ENCODE measurements around the gene KAT7. TPM values are rescaled to one million over a fixed set of nuclear protein-coding genes. Genes with fewer than 3 reads are reported as not detected.

Gene KAT7
- total and polyA plus RNA-seq, 2 of the 8 experiments (the other 6 are each of a cell fraction or from before 2014, with no cell fraction given), result 90.9 to 139 TPM

- Histone ChIP-seq H3K14ac (ENCODE audit: insufficient read length) (no peak overlapping the region), H2AFZ (ENCODE audit: low read length) (no peak overlapping the region), H4K8ac (ENCODE audit: extremely low read depth, insufficient read depth, low read length) (no peak overlapping the region), H3K27ac (ENCODE audit: low read depth, low read length) (no peak overlapping the region), H3K4ac (replicated peaks; ENCODE audit: insufficient read length, low read depth, low read length) (no peak overlapping the region), H3K4me2 (ENCODE audit: insufficient read depth in 1 of 2, low read depth in 2 of 2, low read length in 2 of 2) (peak overlapping the region; percentile 41 to 77; a peak in 3 of 4 replicates), H3K79me1 (ENCODE audit: low read depth, low read length) (no peaks in the 10 kb centered on the region), H3K23ac (ENCODE audit: insufficient read length) (no peak overlapping the region), H3K36me3 (ENCODE audit: control insufficient read depth in 2 of 4, insufficient read depth in 4 of 4, low read length in 3 of 4) (no peaks in the 10 kb centered on the region), H3K27me3 (replicated peaks in 1 of 4; ENCODE audit: control insufficient read depth in 3 of 4, extremely low read depth in 1 of 4, insufficient read depth in 3 of 4, low read length in 3 of 4) (peaks cover 0 to 4% (median 1%) of the 10 kb centered on the region in 4 experiments; a peak in 5 of 7 replicates), H4K91ac (replicated peaks; ENCODE audit: insufficient read length, low read length) (no peak overlapping the region), H2BK15ac (ENCODE audit: low read length) (0 out of 2 replicates have a peak overlapping the region, but pooled peaks have one; percentile 46), H3K9ac (replicated peaks in 1 of 4; ENCODE audit: extremely low read depth in 1 of 4, low read depth in 3 of 4, low read length in 3 of 4) (no peak overlapping the region; a peak in 1 of 7 replicates), H3K4me1 (replicated peaks in 1 of 4; ENCODE audit: control insufficient read depth in 3 of 4, insufficient read depth in 4 of 4, low read length in 3 of 4) (peaks cover 3 to 18% (median 13%) of the 10 kb centered on the region in 4 experiments), H3K4me3 (ENCODE audit: extremely low read depth in 1 of 4, insufficient read depth in 2 of 4, low read depth in 3 of 4, low read length in 4 of 4) (peak overlapping the region in 1 of 4 experiments; percentile 61; a peak in 2 of 8 replicates), H3K79me2 (ENCODE audit: control insufficient read depth in 1 of 2, insufficient read depth in 2 of 2, low read length in 2 of 2) (no peaks in the 10 kb centered on the region), H4K5ac (ENCODE audit: insufficient read length, low read depth, low read length) (no peak overlapping the region), H3K9me3 (ENCODE audit: insufficient read depth in 2 of 2, low read depth in 1 of 2, low read length in 1 of 2) (no peaks in the 10 kb centered on the region), H2BK5ac (ENCODE audit: low read depth, low read length) (no peak overlapping the region), H2BK12ac (ENCODE audit: low read depth, low read length) (0 out of 2 replicates have a peak overlapping the region, but pooled peaks have one; percentile 46), H3K18ac (ENCODE audit: extremely low read depth, low read length) (no peak overlapping the region), H2BK20ac (ENCODE audit: low read length) (no peak overlapping the region), H3K23me2 (ENCODE audit: low read depth, low read length) (peaks cover 4% of the 10 kb centered on the region; the same call in 1 of the 2 replicates), H4K20me1 (replicated peaks in 1 of 2; ENCODE audit: control insufficient read depth in 1 of 2, insufficient read depth in 2 of 2, low read length in 2 of 2) (no peaks in the 10 kb centered on the region), H2BK120ac (replicated peaks; ENCODE audit: low read depth, low read length) (no peak overlapping the region), H2AK5ac (ENCODE audit: low read depth, low read length) (no peak overlapping the region), H3K56ac (replicated peaks; ENCODE audit: insufficient read length, low read depth, low read length) (no peak overlapping the region)
- CTCF ChIA-PET (ENCODE audit: partially characterized antibody), result interaction anchor here (0.6 to 13.4 kb wide), 21 partner anchors 9 to 212 kb away, joined by 3 to 217 read pairs (median 5); partner anchors contain the start of gene DLX3
- TF ChIP-seq YY1 (IDR thresholded peaks at IDR 0.05; ENCODE audit: low read depth, low read length), result no peak
- POLR2A ChIA-PET (ENCODE audit: partially characterized antibody), result interaction anchor here (0.8 to 1.7 kb wide), 7 partner anchors 11 to 413 kb away, joined by 3 to 6 read pairs (median 4); partner anchors contain the start of gene DLX3
- FAIRE-seq, result no peak
- no peak for DNase-seq (ENCODE audit: low read depth in 1 of 2, low spot score in 2 of 2)
- 74% methylated on average over 13 of the region's 14 CpGs; no CpG with 5 or more reads in 1 of the 2 experiments for WGBS, 2 experiments (ENCODE audit: extremely low coverage in 1 of 2, insufficient coverage in 1 of 2, insufficient read length in 1 of 2, insufficient replicate concordance in 2 of 2, low coverage in 1 of 2, low lambda C conversion rate in 2 of 2, missing lambda C conversion rate in 1 of 2)
Observed at GRCh38 chr17:49878931-49879904, 90.7 kb downstream of the KAT7 start.

Data from H1 (cell line).